Sigmoid colon (tissue), 7 donors: ENCODE results near the gene RAD9B. TPM values are rescaled to one million over a fixed set of nuclear protein-coding genes. Genes with fewer than 3 reads are reported as not detected.
A peak's percentile ranks its signal among the peaks of the same experiment; 100 is the strongest.
"Not testable (repeated sequence)": the region's sequence is repeated elsewhere in the genome, so short reads cannot be mapped to it uniquely, and the experiment has no call there.

Source experiments
- DNase-seq: peaks from one replicate; pipeline ENCODE4 v3.0.0-alpha.2; 2019
- H3K27ac ChIP-seq, 4 donors: fragments of 200-600 bp; sonication (generic); one replicate each; pipeline ENCODE4 v1.5.1; 2016 to 2019; ENCODE audit warnings: mild to moderate bottlenecking in 1 of 4
- H3K27me3 ChIP-seq, 3 donors: fragments of 200-600 bp; sonication (generic); one replicate each; pipeline ENCODE4 v1.5.1; 2019; ENCODE audit warnings: mild to moderate bottlenecking in 1 of 3
- H3K36me3 ChIP-seq, 4 donors: fragments of 200-600 bp; sonication (generic); one replicate each; pipeline ENCODE4 v1.5.1; 2016 to 2019
- H3K4me1 ChIP-seq, 4 donors: fragments of 200-600 bp; sonication (generic); one replicate each; pipeline ENCODE4 v1.5.1; 2017 to 2019
- H3K4me3 ChIP-seq, 4 donors: fragments of 200-600 bp; sonication (generic); one replicate each; pipeline ENCODE4 v1.5.1; 2017 to 2019; ENCODE audit warnings: mild to moderate bottlenecking in 2 of 4, moderate library complexity in 1 of 4
- H3K9me3 ChIP-seq, 4 donors: fragments of 200-600 bp in 3 of 4; sonication (generic) in 3 of 4; one replicate each; pipeline versions ENCODE4 v1.5.1 to v1.6.1; 2013 to 2019
- CTCF ChIP-seq, 4 experiments: fragments of 450-650 bp in 3 of 4; fragments of 200-600 bp in 1 of 4; IDR thresholded peaks; one replicate each; pipeline ENCODE4 v1.5.1; 2016 to 2019; ENCODE audit warnings: antibody characterized with exemption in 4 of 4, mild to moderate bottlenecking in 3 of 4, moderate library complexity in 2 of 4
- EP300 ChIP-seq, 4 donors: sonication (generic); formaldehyde crosslinking; IDR thresholded peaks; one replicate each; pipeline ENCODE4 v1.6.1; 2017; ENCODE audit warnings: antibody characterized with exemption in 4 of 4
- POLR2A ChIP-seq, 2 donors: fragments of 450-650 bp; IDR thresholded peaks; one replicate each; pipeline ENCODE4 v1.6.1; 2016; ENCODE audit warnings: antibody characterized with exemption in 2 of 2, mild to moderate bottlenecking in 2 of 2, moderate library complexity in 2 of 2
- POLR2AphosphoS5 ChIP-seq, 4 donors: sonication (generic); formaldehyde crosslinking; IDR thresholded peaks; one replicate each; pipeline ENCODE4 v1.6.1; 2017; ENCODE audit warnings: antibody characterized with exemption in 4 of 4
- WGBS, 2 donors: extraction: QIAGEN DNeasy Blood & Tissue Kit; methylation state at CpG; one replicate each; pipeline ENCODE4 v1.1.7; 2013; 5-methylcytosine and 5-hydroxymethylcytosine counted together
- intact Hi-C: fragments of 100-400 bp; cut with DNase I; formaldehyde crosslinking; loops from one replicate; pipeline ENCODE4 v1.15.1; 2023
- polyA plus RNA-seq, 3 donors: library from polyadenylated mRNA; stranded (reverse); fragments of 200-250 nt; gene quantifications; one replicate each; pipeline ENCODE4 v1.2.3, GENCODE V29; 2013
- total RNA-seq, 4 donors: library from RNA; depleted of rRNA; stranded (reverse); fragments of >200 nt; gene quantifications; one replicate each; pipeline ENCODE4 v1.1.0, GENCODE V29; 2016
- donor health status: healthy with polysubstance abuse.
- donor health status: Bipolar disorder and iron deficiency.
- donor health status: healthy.

Gene RAD9B
- total and polyA plus RNA-seq, 7 donors: 0.36 to 0.71 (median 0.51) TPM; not detected in 1

DNA sequence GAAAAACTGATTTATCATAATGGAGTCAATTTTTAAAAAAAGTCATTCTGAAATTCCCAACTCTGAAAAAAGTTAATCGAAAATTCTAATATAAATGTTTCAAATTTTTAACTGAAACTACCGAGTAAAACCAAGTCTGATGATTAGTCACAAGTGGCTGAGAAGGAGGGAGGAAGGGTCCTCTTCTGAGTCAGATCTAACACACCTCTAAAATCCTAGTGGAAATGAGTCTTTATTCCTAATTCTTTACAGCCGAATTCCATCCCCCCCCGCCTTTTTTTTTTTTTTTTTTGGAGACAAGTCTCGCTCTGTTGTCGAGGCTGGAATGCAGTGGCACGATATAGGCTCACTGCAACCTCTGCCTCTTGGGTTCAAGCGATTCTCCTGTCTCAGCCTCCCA is 37.9 kb downstream of the RAD9B start:
- Histone ChIP-seq H3K4me3 (no peak overlapping the region), H3K36me3 (peaks cover 0 to 36% (median 11%) of the 10 kb centered on the region in 4 donors), H3K27me3 (no peaks in the 10 kb centered on the region), H3K4me1 (peaks cover 0 to 70% (median 54%) of the 10 kb centered on the region in 4 donors), H3K9me3 (no peaks in the 10 kb centered on the region), H3K27ac (peak overlapping the region in 1 of 4 donors; percentile 88)
- 92 to 93% methylated on average over 8 of the region's 8 CpGs for WGBS, 2 donors
- DNase-seq: no peak
- TF ChIP-seq POLR2AphosphoS5 (IDR thresholded peaks at IDR 0.05): no peak
- TF ChIP-seq POLR2A (IDR thresholded peaks at IDR 0.05): no peak
- TF ChIP-seq CTCF (IDR thresholded peaks at IDR 0.05): no peak
- no peak for TF ChIP-seq EP300 (IDR thresholded peaks at IDR 0.05)
- intact Hi-C loops: loop anchor here (5.0 kb wide), 1 partner anchor 42 kb away; the partner anchor contains the start of gene PPTC7

GRCh38 chr12:110543252-110543959 is 41.3 kb downstream of the RAD9B start:
- Histone ChIP-seq H3K9me3 (no peaks in the 10 kb centered on the region), H3K4me3 (no peak overlapping the region), H3K27me3 (no peaks in the 10 kb centered on the region), H3K36me3 (peaks cover 0 to 20% (median 6%) of the 10 kb centered on the region in 4 donors), H3K27ac (peak overlapping the region; percentile 82 to 88 (median 83)), H3K4me1 (peaks cover 0 to 68% (median 56%) of the 10 kb centered on the region in 4 donors)
- peak; percentile 98 for DNase-seq
- WGBS, 2 donors: 35 to 69% methylated on average over 7 of the region's 7 CpGs
- TF ChIP-seq POLR2AphosphoS5 (IDR thresholded peaks at IDR 0.05) (peak; percentile 41 to 68 (median 53)), EP300 (IDR thresholded peaks at IDR 0.05) (peak in 1 of 4 donors; percentile 58), CTCF (IDR thresholded peaks at IDR 0.05) (no peak), POLR2A (IDR thresholded peaks at IDR 0.05) (no peak)
- intact Hi-C loops: loop anchor here (5.0 kb wide), 1 partner anchor 39 kb away; the partner anchor contains the start of gene PPTC7

GRCh38 chr12:110543965-110544364 is 41.8 kb downstream of the RAD9B start:
- peaks cover 0 to 14% (median 4%) of the 10 kb centered on the region in 4 donors for H3K36me3 ChIP-seq
- H3K27ac ChIP-seq: peak overlapping the region; percentile 82 to 88 (median 83)
- H3K4me1 ChIP-seq: peaks cover 0 to 72% (median 61%) of the 10 kb centered on the region in 4 donors
- no peaks in the 10 kb centered on the region for H3K27me3 ChIP-seq
- DNase-seq: no peak
- H3K4me3 ChIP-seq: no peak overlapping the region
- no peaks in the 10 kb centered on the region for H3K9me3 ChIP-seq
- intact Hi-C loops: loop anchor here (5.0 kb wide), 1 partner anchor 38 kb away; the partner anchor contains the start of gene PPTC7
- TF ChIP-seq CTCF (IDR thresholded peaks at IDR 0.05) (no peak), EP300 (IDR thresholded peaks at IDR 0.05) (no peak), POLR2AphosphoS5 (IDR thresholded peaks at IDR 0.05) (no peak), POLR2A (IDR thresholded peaks at IDR 0.05) (no peak)
- 80 to 85% methylated on average over 4 of the region's 4 CpGs for whole genome bisulfite sequencing, 2 donors

DNA sequence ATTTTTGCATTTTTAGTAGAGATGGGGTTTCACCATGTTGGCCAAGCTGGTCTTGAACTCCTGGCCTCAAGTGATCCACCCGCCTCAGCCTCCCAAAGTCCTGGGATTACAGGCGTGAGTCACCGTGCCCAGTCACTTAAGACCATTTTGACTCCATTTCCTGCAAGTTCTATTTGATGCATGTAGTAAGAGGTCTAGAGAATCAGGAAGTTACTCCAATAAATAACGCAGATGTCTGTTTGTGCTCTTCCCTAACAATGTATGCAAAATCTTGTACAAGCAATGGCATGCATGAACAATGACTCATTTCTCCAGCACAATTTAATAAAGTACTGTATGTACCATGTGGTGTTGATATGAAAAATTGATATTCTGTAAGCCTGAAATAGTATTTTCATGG is 43.1 kb downstream of the RAD9B start:
- intact Hi-C loops, H3K27me3 ChIP-seq, H3K9me3 ChIP-seq, DNase-seq, H3K4me3 ChIP-seq, H3K36me3 ChIP-seq: not testable (repeated sequence)
- Histone ChIP-seq H3K27ac (peak overlapping the region; percentile 82 to 88 (median 83)), H3K4me1 (peaks cover 0 to 85% (median 72%) of the 10 kb centered on the region in 4 donors)
- WGBS, 2 donors: 80 to 87% methylated on average over 4 of the region's 4 CpGs

GRCh38 chr12:110545812-110546211 is 43.7 kb downstream of the RAD9B start:
- Histone ChIP-seq H3K27me3 (no peaks in the 10 kb centered on the region), H3K4me1 (peaks cover 0 to 90% (median 73%) of the 10 kb centered on the region in 4 donors), H3K4me3 (no peak overlapping the region), H3K9me3 (no peaks in the 10 kb centered on the region), H3K27ac (peak overlapping the region; percentile 82 to 88 (median 83)), H3K36me3 (peaks cover 0 to 7% (median 0%) of the 10 kb centered on the region in 4 donors)
- 95% methylated on average over 10 of the region's 10 CpGs for WGBS, 2 donors
- no peak for DNase-seq
- TF ChIP-seq EP300 (IDR thresholded peaks at IDR 0.05) (no peak), POLR2A (IDR thresholded peaks at IDR 0.05) (no peak), POLR2AphosphoS5 (IDR thresholded peaks at IDR 0.05) (no peak), CTCF (IDR thresholded peaks at IDR 0.05) (no peak)
- intact Hi-C loops: no loop called here
